Hepatocyte (in vitro differentiated cells): Measurements from ENCODE around the gene PARD3B. TPM values are rescaled to one million over a fixed set of nuclear protein-coding genes. Genes with fewer than 3 reads are reported as not detected.

Source experiments
- DNase-seq: peaks from one replicate; pipeline ENCODE4 v3.0.0-alpha.2; 2016; ENCODE audit warnings: low spot score
- H2AFZ ChIP-seq: fragments of 200-600 bp; sonication (generic); 2 replicates; pipeline ENCODE4 v1.6.0; 2016; ENCODE audit warnings: antibody characterized with exemption, mild to moderate bottlenecking
- H3K27ac ChIP-seq: fragments of 200-600 bp; sonication (generic); 2 replicates; pipeline ENCODE4 v1.5.1; 2016; ENCODE audit warnings: mild to moderate bottlenecking
- H3K27me3 ChIP-seq: fragments of 200-600 bp; sonication (generic); 2 replicates; pipeline ENCODE4 v1.6.1; 2016
- H3K36me3 ChIP-seq: fragments of 200-600 bp; sonication (generic); replicated peaks from 2 replicates; pipeline ENCODE4 v1.5.1; 2016; ENCODE audit warnings: low read depth; ENCODE audit not compliant: insufficient read depth
- H3K4me1 ChIP-seq: fragments of 200-600 bp; sonication (generic); 2 replicates; pipeline ENCODE4 v1.5.1; 2016; ENCODE audit warnings: mild to moderate bottlenecking, moderate library complexity; ENCODE audit not compliant: insufficient read depth
- H3K4me2 ChIP-seq: fragments of 200-600 bp; sonication (generic); 2 replicates; pipeline ENCODE4 v1.6.0; 2016
- H3K4me3 ChIP-seq: fragments of 200-600 bp; sonication (generic); 2 replicates; pipeline ENCODE4 v1.5.1; 2016; ENCODE audit warnings: mild to moderate bottlenecking
- H3K79me2 ChIP-seq: fragments of 200-600 bp; sonication (generic); 2 replicates; pipeline ENCODE4 v1.6.0; 2017; ENCODE audit warnings: mild to moderate bottlenecking
- H3K9me2 ChIP-seq: fragments of 200-600 bp; sonication (generic); replicated peaks from 2 replicates; pipeline ENCODE4 v1.6.0; 2017; ENCODE audit warnings: mild to moderate bottlenecking; ENCODE audit not compliant: insufficient read depth
- H3K9me3 ChIP-seq: fragments of 200-600 bp; sonication (generic); 2 replicates; pipeline ENCODE4 v1.5.1; 2016; ENCODE audit warnings: low read depth, mild to moderate bottlenecking
- H4K20me1 ChIP-seq: fragments of 200-600 bp; sonication (generic); 2 replicates; pipeline ENCODE4 v1.6.0; 2016; ENCODE audit warnings: mild to moderate bottlenecking; ENCODE audit not compliant: insufficient read depth, poor library complexity, severe bottlenecking
- EZH2 ChIP-seq: fragments of 200-600 bp; sonication (generic); IDR thresholded peaks from 2 replicates; pipeline ENCODE4 v1.6.1; 2016; ENCODE audit warnings: antibody characterized with exemption, mild to moderate bottlenecking, borderline replicate concordance
- EZH2phosphoT487 ChIP-seq: fragments of 200-600 bp; sonication (generic); IDR thresholded peaks from one replicate; pipeline ENCODE4 v1.6.1; 2018; ENCODE audit warnings: antibody characterized with exemption, mild to moderate bottlenecking, low read depth, moderate library complexity; ENCODE audit not compliant: unreplicated experiment, severe bottlenecking
- WGBS: methylation state at CpG from one replicate; pipeline ENCODE4 v1.1.6; 2016; ENCODE audit warnings: low lambda C conversion rate; ENCODE audit errors: missing lambda C conversion rate; 5-methylcytosine and 5-hydroxymethylcytosine counted together
- polyA plus RNA-seq: library from polyadenylated mRNA; unstranded; fragments of >200 nt; fragmentation: Nextera tagmentation; extraction: Ambion mirVana; gene quantifications from 2 replicates; pipeline ENCODE4 v1.2.1, GENCODE V29; 2016
- total RNA-seq: library from RNA; depleted of rRNA; stranded (reverse); fragments of >200 nt; gene quantifications from 2 replicates; pipeline ENCODE4 v1.2.3, GENCODE V29; 2014
- TF ChIP-seq, protein P1 (sequence below): fragments of 200-600 bp; sonication (generic); IDR thresholded peaks from 2 replicates; pipeline ENCODE4 v1.5.1; 2016; ENCODE audit warnings: antibody characterized with exemption, mild to moderate bottlenecking; ENCODE audit not compliant: poor library complexity

Gene PARD3B
- total and polyA plus RNA-seq, 2 experiments from 2014 or later, result 11.5 to 21.7 TPM

DNA sequence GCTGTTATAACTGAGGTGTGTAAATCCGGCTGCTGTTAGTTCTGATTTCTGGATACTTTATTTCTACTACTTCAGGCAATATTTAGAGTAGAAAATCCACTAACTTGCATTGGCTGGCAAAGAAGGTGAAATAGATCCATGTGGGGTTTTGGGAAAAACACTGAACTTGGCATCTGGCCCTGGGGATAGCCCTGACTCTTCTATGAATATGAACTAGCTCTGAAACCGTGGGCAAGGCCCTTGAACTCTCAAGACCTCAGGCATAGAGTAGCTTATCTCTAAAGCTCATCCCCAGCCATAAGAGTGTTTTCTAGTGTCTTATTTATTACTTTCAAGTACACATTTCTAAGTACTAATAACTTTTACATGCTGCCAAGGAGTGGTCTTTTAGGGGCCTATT is 25.8 kb downstream of the PARD3B start:
- WGBS, result 81% methylated on average over 2 of the region's 2 CpGs
- Histone ChIP-seq H4K20me1 (no peaks in the 10 kb centered on the region), H2AFZ (no peak overlapping the region), H3K9me2 (no peaks in the 10 kb centered on the region), H3K79me2 (peaks cover 80% of the 10 kb centered on the region), H3K9me3 (no peaks in the 10 kb centered on the region), H3K27me3 (no peaks in the 10 kb centered on the region), H3K27ac (no peak overlapping the region), H3K4me2 (no peak overlapping the region), H3K4me1 (no peaks in the 10 kb centered on the region), H3K36me3 (no peaks in the 10 kb centered on the region), H3K4me3 (no peak overlapping the region)
- DNase-seq, result no peak
- TF ChIP-seq EZH2phosphoT487 (no peak), EZH2 (no peak)
- TF ChIP-seq, protein P1, sequence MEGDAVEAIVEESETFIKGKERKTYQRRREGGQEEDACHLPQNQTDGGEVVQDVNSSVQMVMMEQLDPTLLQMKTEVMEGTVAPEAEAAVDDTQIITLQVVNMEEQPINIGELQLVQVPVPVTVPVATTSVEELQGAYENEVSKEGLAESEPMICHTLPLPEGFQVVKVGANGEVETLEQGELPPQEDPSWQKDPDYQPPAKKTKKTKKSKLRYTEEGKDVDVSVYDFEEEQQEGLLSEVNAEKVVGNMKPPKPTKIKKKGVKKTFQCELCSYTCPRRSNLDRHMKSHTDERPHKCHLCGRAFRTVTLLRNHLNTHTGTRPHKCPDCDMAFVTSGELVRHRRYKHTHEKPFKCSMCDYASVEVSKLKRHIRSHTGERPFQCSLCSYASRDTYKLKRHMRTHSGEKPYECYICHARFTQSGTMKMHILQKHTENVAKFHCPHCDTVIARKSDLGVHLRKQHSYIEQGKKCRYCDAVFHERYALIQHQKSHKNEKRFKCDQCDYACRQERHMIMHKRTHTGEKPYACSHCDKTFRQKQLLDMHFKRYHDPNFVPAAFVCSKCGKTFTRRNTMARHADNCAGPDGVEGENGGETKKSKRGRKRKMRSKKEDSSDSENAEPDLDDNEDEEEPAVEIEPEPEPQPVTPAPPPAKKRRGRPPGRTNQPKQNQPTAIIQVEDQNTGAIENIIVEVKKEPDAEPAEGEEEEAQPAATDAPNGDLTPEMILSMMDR, result no peak

GRCh38 chr2:204571911-204572310 is 26.6 kb downstream of the PARD3B start:
- H3K4me1 ChIP-seq, result no peaks in the 10 kb centered on the region
- no peak overlapping the region for H2AFZ ChIP-seq
- H3K9me3 ChIP-seq, result no peaks in the 10 kb centered on the region
- H3K4me3 ChIP-seq, result no peak overlapping the region
- no peaks in the 10 kb centered on the region for H3K9me2 ChIP-seq
- no peak overlapping the region for H3K4me2 ChIP-seq
- H3K79me2 ChIP-seq, result peaks cover 79% of the 10 kb centered on the region
- H3K36me3 ChIP-seq, result no peaks in the 10 kb centered on the region
- 93% methylated on average over 2 of the region's 2 CpGs for WGBS
- no peaks in the 10 kb centered on the region for H3K27me3 ChIP-seq
- TF ChIP-seq EZH2phosphoT487 (no peak), EZH2 (no peak)
- TF ChIP-seq, protein P1, result no peak
- H4K20me1 ChIP-seq, result no peaks in the 10 kb centered on the region
- no peak overlapping the region for H3K27ac ChIP-seq
- DNase-seq, result no peak

- Histone ChIP-seq H4K20me1 (no peaks in the 10 kb centered on the region), H3K36me3 (no peaks in the 10 kb centered on the region), H3K9me2 (no peaks in the 10 kb centered on the region), H3K79me2 (peaks cover 81% of the 10 kb centered on the region), H3K4me1 (no peaks in the 10 kb centered on the region), H3K4me3 (no peak overlapping the region), H2AFZ (no peak overlapping the region), H3K27me3 (no peaks in the 10 kb centered on the region), H3K27ac (no peak overlapping the region), H3K4me2 (no peak overlapping the region), H3K9me3 (no peaks in the 10 kb centered on the region)
- 95% methylated on average over 2 of the region's 2 CpGs for WGBS
- no peak for DNase-seq
- TF ChIP-seq EZH2 (no peak), EZH2phosphoT487 (no peak)
- TF ChIP-seq, protein P1, result no peak
Measured at GRCh38 chr2:204573221-204573620, 27.9 kb downstream of the PARD3B start.

GRCh38 chr2:204574486-204574885 is 29.2 kb downstream of the PARD3B start:
- H3K4me1 ChIP-seq, result no peaks in the 10 kb centered on the region
- H3K9me2 ChIP-seq, result no peaks in the 10 kb centered on the region
- no peak overlapping the region for H3K4me3 ChIP-seq
- no peaks in the 10 kb centered on the region for H3K9me3 ChIP-seq
- H3K27me3 ChIP-seq, result no peaks in the 10 kb centered on the region
- no peaks in the 10 kb centered on the region for H3K36me3 ChIP-seq
- no peak overlapping the region for H3K4me2 ChIP-seq
- peak; percentile 32 for DNase-seq
- H3K79me2 ChIP-seq, result peaks cover 78% of the 10 kb centered on the region
- no peak overlapping the region for H3K27ac ChIP-seq
- H4K20me1 ChIP-seq, result no peaks in the 10 kb centered on the region
- TF ChIP-seq EZH2phosphoT487 (no peak), EZH2 (no peak)
- TF ChIP-seq, protein P1, result no peak
- H2AFZ ChIP-seq, result no peak overlapping the region
- WGBS, result 76% methylated on average over 4 of the region's 4 CpGs
